Stomach smooth muscle (tissue), 2 donors: Measurements from ENCODE around the gene TPST2.

Source experiments
- H3K27ac ChIP-seq: one replicate; pipeline ENCODE4 v1.7.0; 2013; ENCODE audit warnings: mild to moderate bottlenecking, low read length, inconsistent platforms
- H3K27me3 ChIP-seq, 2 donors: one replicate each; pipeline ENCODE4 v1.7.0; 2013; ENCODE audit warnings: low read length in 2 of 2; ENCODE audit not compliant: insufficient read depth in 2 of 2, control insufficient read depth in 1 of 2
- H3K36me3 ChIP-seq, 2 donors: one replicate each; pipeline ENCODE4 v1.7.0; 2013; ENCODE audit warnings: low read length in 2 of 2; ENCODE audit not compliant: control insufficient read depth in 2 of 2, insufficient read depth in 2 of 2
- H3K4me1 ChIP-seq: one replicate; pipeline ENCODE4 v1.7.0; 2013; ENCODE audit warnings: low read length; ENCODE audit not compliant: control insufficient read depth, insufficient read depth
- H3K4me3 ChIP-seq, 2 donors: one replicate each; pipeline ENCODE4 v1.7.0; 2013; ENCODE audit warnings: low read length in 2 of 2
- H3K9ac ChIP-seq, 2 donors: one replicate each; pipeline ENCODE4 v1.7.0; 2013; ENCODE audit warnings: low read length in 2 of 2, mild to moderate bottlenecking in 1 of 2
- H3K9me3 ChIP-seq, 2 donors: one replicate each; pipeline ENCODE4 v1.7.0; 2013; ENCODE audit warnings: low read length in 2 of 2; ENCODE audit not compliant: control insufficient read depth in 2 of 2
- donor health status: healthy.
- donor health status: Pancreatic carcinoma.

Gene TPST2

DNA sequence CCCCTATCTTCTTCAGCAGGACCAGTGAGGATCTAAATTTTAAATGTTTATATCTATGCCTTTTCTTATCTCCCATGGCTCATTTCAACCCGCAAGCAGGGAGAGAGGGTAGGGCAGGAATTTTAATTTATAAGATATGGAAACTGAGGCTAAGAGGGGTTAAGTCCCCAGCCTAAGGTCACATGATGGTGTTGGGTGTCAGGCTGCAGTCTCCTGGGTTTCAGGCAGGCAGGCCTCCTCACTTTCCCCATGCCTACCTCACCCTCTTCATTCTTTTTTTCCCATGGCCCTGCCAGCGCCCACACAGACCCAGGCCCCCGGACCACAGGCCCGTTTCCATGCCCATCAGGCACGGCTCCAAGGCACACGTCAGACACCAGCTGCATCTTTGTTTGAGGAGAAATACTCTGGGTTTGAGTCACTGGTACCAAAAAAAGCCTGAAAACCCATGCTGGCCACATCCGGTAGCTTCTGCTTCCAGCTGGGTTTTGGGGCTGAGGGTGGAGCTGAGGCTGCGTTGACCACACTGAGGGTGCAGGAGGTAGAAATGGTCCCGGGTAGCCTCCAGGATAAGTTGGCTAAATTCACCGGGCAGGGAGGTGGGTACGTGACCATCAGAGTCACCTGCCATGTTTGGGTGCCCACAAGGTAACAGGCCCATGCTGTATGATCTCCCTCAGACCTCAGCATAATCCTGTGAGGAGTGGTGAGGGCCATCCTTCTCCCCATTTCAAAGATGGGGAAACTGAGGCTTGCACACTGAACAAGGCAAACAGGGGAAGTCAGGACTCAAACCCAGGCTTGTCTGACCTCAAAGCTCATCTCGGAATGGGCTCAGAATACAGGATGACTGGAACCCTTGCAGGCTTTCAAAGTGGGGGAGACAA lies 20.4 kb upstream of the TPST2 start:
- Histone ChIP-seq H3K4me1 (no peaks in the 10 kb centered on the region), H3K27me3 (peaks cover 12 to 21% of the 10 kb centered on the region in 2 donors), H3K9me3 (no peaks in the 10 kb centered on the region), H3K9ac (no peak overlapping the region), H3K4me3 (no peak overlapping the region), H3K27ac (no peak overlapping the region), H3K36me3 (no peaks in the 10 kb centered on the region)

DNA sequence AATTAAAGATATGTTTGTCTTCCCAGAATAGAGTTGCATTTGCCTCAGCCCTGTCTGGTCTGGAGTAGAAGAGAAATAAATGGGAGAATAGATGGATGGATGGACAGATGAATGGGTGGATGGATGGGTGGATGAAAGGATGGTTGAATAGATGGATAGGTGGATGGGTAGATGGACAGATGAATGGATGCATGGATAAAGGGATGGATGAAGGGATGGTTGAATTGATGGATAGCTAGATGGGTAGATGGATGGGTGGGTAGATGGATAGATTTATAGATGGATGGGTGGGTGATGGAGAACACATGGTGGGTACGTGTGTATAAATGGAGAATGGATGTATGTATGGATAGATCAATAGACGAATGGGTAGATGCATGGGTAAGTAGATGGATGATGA lies 19.4 kb upstream of the TPST2 start:
- no peak overlapping the region for H3K9ac ChIP-seq
- no peak overlapping the region for H3K4me3 ChIP-seq
- H3K27me3 ChIP-seq: peaks cover 12 to 13% of the 10 kb centered on the region in 2 donors
- no peak overlapping the region for H3K27ac ChIP-seq
- H3K36me3 ChIP-seq: no peaks in the 10 kb centered on the region
- H3K9me3 ChIP-seq: no peaks in the 10 kb centered on the region
- H3K4me1 ChIP-seq: no peaks in the 10 kb centered on the region

GRCh38 chr22:26608129-26608528 lies 18.2 kb upstream of the TPST2 start:
- no peaks in the 10 kb centered on the region for H3K36me3 ChIP-seq
- no peak overlapping the region for H3K9ac ChIP-seq
- H3K27ac ChIP-seq: no peak overlapping the region
- H3K4me1 ChIP-seq: no peaks in the 10 kb centered on the region
- H3K9me3 ChIP-seq: no peaks in the 10 kb centered on the region
- no peak overlapping the region for H3K4me3 ChIP-seq
- peaks cover 12% of the 10 kb centered on the region in 2 donors for H3K27me3 ChIP-seq

GRCh38 chr22:26606611-26607010 lies 16.7 kb upstream of the TPST2 start:
- Histone ChIP-seq H3K27ac (no peak overlapping the region), H3K9ac (no peak overlapping the region), H3K36me3 (no peaks in the 10 kb centered on the region), H3K9me3 (no peaks in the 10 kb centered on the region), H3K4me3 (no peak overlapping the region), H3K27me3 (peaks cover 5 to 6% of the 10 kb centered on the region in 2 donors), H3K4me1 (no peaks in the 10 kb centered on the region)

DNA sequence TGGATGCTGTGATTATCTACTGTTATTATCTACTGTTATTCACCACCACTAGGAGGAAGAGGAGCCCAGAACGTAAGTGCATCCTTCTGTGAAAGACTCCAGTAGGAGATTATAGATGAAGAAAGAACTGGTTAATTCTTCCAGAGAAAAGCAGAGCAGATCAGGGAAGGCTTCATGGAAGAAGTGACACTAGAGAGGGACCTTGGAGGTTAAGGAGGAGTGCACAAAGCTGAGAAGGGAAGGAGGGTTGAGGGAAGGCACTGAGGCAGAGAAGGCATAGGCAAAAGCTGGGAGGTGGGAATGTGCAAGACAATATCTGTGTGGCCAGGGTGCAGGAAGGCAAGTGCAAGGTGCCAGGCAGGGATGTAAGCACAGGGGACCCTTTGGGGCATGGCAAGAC lies 14.4 kb upstream of the TPST2 start:
- Histone ChIP-seq H3K9me3 (no peaks in the 10 kb centered on the region), H3K27ac (no peak overlapping the region), H3K36me3 (no peaks in the 10 kb centered on the region), H3K9ac (no peak overlapping the region), H3K27me3 (peaks cover 3 to 8% of the 10 kb centered on the region in 2 donors), H3K4me3 (no peak overlapping the region), H3K4me1 (no peaks in the 10 kb centered on the region)

DNA sequence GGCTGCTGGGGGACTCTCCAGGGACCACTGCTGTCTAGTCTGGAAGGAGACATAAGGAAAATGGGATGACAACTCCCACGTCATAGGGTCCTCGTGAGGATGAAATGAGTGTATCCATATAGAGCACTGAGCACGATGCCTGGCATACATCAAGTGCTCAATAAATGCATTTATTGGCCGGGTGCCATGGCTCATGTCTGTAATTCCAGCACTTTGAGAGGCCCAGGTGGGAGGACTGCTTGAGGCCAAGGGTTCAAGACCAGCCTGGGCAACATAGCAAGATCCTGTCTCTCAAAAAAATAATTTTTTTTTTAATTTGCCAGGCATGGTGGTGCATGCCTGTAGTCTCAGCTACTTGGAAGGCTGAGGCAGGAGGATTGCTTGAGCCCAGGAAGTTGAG lies 12.2 kb upstream of the TPST2 start:
- no peaks in the 10 kb centered on the region for H3K4me1 ChIP-seq
- no peaks in the 10 kb centered on the region for H3K36me3 ChIP-seq
- H3K9me3 ChIP-seq: no peaks in the 10 kb centered on the region
- no peak overlapping the region for H3K9ac ChIP-seq
- no peak overlapping the region for H3K27ac ChIP-seq
- no peak overlapping the region for H3K4me3 ChIP-seq
- peaks cover 5 to 6% of the 10 kb centered on the region in 2 donors for H3K27me3 ChIP-seq

- Histone ChIP-seq H3K9me3 (no peaks in the 10 kb centered on the region), H3K4me3 (no peak overlapping the region), H3K9ac (no peak overlapping the region), H3K36me3 (no peaks in the 10 kb centered on the region), H3K27me3 (peaks cover 5 to 6% of the 10 kb centered on the region in 2 donors), H3K27ac (no peak overlapping the region), H3K4me1 (no peaks in the 10 kb centered on the region)
These were observed 11.8 kb upstream of the TPST2 start for GRCh38 chr22:26601726-26602125.

GRCh38 chr22:26599505-26599904 lies 9.6 kb upstream of the TPST2 start:
- H3K36me3 ChIP-seq: no peaks in the 10 kb centered on the region
- no peaks in the 10 kb centered on the region for H3K4me1 ChIP-seq
- H3K9ac ChIP-seq: no peak overlapping the region
- no peak overlapping the region for H3K27ac ChIP-seq
- peaks cover 5 to 6% of the 10 kb centered on the region in 2 donors for H3K27me3 ChIP-seq
- no peak overlapping the region for H3K4me3 ChIP-seq
- no peaks in the 10 kb centered on the region for H3K9me3 ChIP-seq

- H3K4me1 ChIP-seq: no peaks in the 10 kb centered on the region
- no peaks in the 10 kb centered on the region for H3K36me3 ChIP-seq
- peaks cover 6 to 7% of the 10 kb centered on the region in 2 donors for H3K27me3 ChIP-seq
- no peaks in the 10 kb centered on the region for H3K9me3 ChIP-seq
- no peak overlapping the region for H3K27ac ChIP-seq
- H3K9ac ChIP-seq: no peak overlapping the region
- no peak overlapping the region for H3K4me3 ChIP-seq
These were observed 7.5 kb upstream of the TPST2 start for GRCh38 chr22:26597480-26597879.

DNA sequence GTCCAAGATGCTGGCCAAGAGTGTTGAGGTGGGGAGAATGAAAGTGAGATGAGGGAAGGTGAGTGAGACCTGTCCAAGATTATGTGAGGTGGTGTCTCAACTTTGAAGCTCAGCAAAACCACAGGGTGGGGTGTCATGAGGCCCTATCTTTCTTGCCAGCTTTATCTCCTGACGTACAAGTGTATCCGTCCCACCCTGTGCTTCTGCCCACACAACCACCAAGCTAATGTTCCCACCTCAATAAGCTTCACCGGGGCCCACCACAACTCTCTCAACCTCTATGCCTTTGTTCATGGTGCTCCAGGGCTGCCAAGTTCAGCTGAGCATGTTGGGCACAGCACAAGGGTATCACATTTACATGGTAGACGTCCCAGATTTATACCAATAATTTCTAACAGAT lies 7.1 kb upstream of the TPST2 start:
- no peak overlapping the region for H3K9ac ChIP-seq
- H3K27me3 ChIP-seq: peaks cover 6 to 7% of the 10 kb centered on the region in 2 donors
- no peak overlapping the region for H3K27ac ChIP-seq
- H3K4me1 ChIP-seq: no peaks in the 10 kb centered on the region
- H3K9me3 ChIP-seq: no peaks in the 10 kb centered on the region
- no peak overlapping the region for H3K4me3 ChIP-seq
- H3K36me3 ChIP-seq: no peaks in the 10 kb centered on the region

DNA sequence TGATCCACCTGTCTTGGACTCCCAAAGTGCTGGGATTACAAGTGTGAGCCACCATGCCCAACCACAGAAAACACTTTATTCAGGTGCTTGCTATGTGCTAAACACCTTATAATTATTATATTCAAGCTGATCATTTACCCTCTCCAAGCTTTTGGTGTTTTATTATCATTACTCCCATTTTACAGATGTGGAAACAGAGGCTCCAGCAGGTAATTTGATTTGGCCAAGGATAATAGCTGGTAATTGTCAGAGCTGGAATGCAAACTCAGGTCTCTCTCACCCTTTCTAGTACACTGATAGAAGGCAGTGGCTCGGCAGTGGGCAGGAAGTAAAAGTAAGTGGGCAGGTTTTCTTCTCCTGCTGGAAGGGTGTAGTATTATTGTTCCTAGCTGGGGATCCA lies 3.8 kb upstream of the TPST2 start:
- Histone ChIP-seq H3K36me3 (no peaks in the 10 kb centered on the region), H3K27ac (no peak overlapping the region), H3K9me3 (no peaks in the 10 kb centered on the region), H3K4me1 (peaks cover 4% of the 10 kb centered on the region), H3K9ac (no peak overlapping the region), H3K27me3 (peaks cover 3 to 4% of the 10 kb centered on the region in 2 donors), H3K4me3 (no peak overlapping the region)
